ENCODE data around the gene KIAA1210.

KIAA1210 gene

DNA sequence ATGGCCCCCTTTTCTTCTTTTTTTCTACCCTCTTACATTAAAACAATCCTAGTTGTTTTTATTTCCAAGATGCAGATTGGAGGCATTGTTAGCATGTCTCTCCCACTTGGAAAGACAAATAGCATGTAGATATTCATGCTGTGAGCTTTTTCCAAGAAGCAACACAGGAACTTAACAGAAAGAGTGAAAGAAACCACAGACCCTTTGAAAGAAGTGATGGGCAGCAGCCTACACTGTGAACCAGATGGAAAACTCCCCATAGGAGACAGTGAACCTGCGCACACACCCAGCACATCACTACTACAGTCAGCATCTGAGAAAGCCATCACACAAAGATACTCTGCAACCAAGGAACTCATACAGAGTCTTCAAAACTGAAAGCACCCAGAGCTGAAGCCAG is 37.0 kb downstream of the KIAA1210 start:
- no peak for DNase-seq

DNA sequence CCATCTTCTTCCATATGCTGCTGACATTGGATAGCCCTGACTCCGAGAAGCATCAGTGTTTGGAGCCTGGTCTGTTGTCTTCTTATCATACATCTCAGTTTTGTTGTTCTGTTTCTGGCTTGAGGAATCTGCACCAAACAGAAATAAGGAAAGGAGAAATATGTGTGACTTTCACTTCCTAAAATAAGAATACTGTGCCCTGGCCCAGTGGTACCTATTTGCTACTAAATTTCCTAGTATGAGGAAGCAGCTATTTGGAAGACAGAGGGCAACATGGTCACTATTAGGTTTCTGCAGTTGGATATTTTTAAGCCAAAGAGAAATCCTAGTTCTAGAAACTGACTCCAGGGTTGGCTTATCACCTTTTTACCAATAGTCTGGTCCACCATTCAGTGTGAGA is 38.0 kb downstream of the KIAA1210 start:
- no peak for DNase-seq

DNA sequence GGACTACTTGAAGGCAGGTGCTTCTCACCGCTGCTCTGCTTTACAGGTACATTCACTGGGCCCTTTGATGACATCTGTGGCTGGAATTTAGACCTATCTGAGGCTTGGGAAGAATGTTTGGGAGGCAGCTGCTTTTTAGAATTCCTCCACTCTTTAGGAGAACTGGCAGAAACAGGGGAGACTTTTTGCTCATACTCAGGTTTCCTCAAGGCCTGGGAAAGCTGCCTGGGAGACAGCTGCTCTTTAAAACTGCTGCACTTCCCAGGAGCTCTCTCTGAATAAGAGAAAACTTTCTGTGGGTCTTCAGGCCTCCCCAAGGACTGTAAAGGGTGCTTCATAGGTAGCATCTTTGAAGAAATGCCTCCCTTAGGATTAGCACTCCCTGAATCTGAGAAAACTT is 40.5 kb downstream of the KIAA1210 start:
- peak; percentile 15 for DNase-seq

DNA sequence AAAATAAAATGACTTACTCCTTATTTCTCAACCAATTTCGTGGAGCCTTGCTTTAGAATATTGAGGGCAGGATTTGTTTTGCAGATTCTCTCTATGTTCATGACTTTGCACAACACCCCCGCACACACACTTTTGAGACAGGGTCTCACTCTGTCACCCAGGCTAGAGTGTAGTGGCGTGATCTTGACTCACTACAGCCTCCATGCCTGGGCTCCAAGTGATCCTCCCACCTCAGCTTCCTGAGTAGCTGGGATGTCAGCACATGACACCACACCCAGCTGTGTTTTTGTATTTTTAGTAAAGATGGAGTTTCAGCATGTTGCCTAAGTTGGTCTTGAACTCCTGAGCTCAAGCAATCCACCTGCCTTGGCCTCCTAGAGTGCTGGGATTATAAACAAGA is 42.8 kb downstream of the KIAA1210 start:
- no peak for DNase-seq

DNA sequence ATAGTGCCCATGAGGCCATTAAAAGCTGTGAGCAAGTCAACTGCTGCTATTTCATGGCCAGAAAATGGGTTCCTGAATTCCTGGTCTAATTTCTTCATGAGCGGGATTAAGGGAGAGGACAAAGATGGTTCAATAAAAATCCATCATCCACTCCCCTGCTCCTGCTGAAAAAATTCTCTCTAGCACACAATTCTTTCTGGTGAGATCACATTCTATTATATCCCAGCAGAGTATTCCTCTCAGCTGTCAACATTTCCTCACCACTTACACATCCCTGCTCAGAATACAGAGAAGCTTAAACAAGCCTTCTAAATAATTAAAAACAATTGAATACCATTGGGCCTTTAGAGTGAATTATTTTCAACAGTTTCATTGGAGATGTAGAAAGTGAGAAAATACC is 45.3 kb downstream of the KIAA1210 start:
- DNase-seq, result no peak

DNA sequence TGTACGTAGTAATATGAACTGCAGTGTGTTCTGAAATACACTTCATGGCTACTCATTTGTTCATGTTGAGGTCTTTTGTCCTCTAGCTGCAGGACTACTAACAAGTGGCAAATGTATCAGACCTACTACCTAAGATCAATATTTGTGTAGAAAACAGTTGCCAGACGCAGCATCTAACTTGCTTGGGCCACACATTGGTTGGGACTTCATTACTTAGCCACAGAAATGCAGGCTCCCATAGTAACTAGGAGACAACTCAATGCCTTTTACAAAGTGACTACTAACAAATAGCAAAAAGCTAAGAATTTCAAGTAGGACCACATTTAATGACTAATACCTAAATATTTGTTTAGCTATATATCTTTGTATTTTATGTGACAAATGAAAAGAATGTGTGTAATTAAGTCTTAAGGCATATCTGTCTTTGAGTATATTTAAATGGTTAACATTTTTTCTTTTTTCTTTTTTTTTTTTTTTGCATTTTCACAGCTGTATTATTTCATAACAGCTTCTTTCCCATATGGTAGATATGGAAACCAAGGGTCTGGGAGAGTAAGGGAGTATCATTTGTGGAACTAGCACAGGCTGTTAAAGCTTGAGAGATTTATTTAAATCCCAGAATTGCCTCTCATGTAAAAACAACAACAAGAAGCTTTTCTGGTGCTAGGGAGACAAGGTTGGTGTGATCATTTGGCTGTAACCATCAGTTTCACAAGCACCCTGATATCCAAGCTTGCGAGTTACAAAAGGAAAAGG is 52.2 kb downstream of the KIAA1210 start:
- DNase-seq, result no peak

DNA sequence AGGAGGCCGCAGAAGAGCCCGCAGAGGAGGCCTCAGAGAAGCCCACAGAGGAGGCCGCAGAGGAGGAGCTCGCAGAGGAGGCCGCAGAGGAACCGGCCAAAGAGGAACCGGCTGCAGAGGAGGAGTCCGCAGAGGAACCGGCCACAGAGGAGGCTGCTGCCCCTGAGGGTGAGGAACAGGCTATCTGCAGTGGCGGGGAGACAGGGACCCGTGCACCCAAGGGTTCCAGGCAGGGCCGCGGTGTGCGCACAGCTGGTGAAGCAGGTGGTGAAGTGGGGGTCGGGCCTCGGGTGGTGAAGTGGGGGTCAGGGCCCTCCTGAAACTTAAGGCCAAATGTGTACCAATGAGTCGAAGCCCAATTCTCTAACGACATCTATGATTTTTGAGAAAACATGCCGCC is 53.7 kb downstream of the KIAA1210 start:
- no peak for DNase-seq

DNA sequence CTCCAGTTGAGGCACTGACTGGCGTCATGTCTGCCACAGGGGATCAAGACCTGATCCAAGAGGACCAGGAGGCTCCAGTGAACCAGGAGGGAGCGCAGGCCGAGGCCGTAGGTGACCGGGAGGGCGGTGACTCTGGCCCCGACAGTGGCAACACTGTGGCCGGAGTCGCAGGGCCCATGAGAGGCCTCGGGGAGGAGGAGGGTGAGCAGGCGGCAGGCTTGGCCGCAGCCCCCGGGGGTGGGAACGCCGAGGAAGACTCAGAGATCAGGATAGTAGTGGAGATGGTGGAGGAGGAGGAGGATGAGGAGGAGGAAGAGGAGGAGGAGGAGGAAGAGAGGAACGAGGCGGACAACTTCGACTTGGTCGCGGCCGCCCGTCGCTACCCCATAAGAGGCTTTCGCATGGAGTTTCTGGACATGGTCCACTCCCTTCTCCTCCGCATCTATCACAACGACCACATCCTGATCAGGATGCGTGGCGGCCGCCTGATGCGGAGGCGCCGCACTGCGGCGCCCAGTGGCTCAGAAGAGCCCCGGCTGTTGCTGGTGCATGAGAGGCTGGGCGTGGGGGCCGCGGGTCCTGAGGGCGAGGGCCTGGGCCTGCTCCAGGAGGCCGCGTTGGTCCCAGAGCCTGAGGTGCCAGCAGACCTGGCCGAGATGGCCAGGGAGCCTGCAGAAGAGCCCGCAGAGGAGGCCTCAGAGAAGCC is 54.3 kb downstream of the KIAA1210 start:
- no peak for DNase-seq

DNA sequence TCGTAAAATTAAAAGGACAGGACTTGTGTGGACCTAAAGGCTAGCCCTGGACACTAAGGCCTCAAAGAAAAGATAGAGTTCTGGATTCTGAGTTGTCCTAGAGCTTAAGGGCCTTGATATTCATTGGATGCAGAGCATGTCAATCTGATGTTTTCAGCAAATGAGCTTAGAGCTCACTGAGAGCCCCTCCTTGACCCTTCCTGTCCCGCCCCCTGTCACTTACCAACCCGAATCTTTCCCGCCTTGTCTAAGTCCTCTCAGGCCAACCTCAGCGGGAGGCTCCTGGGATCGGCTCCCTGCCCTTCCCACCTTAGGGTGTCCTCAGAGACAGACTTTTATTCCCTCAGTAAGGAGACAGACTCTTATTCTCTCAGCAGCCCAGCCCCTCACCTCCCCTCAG is 54.9 kb downstream of the KIAA1210 start, which contains the start of gene CT47C1:
Gene CT47C1 (plus strand): TSS at position 250 of the 400 bp plus-strand sequence. CDS start 233 bp downstream, outside the sequence.
- no peak for DNase-seq

DNA sequence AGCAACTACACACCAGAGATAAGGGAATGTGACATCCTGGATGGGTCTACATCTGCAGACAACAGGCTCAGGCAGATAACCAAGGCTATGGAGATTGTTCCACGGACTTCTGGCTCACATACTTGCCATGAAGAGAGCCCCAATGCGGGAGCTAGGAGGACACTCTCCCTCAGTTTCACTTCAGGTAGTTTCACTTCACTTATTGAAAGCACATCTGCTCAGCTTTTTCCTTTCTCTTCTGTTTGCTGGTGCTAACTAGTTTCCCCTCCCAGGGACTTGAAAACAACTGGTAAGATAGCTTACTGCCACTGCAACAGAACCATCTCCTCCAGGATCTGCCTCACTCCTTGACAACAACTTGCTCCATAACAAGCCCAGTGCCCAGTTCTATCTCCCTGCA is 56.2 kb downstream of the KIAA1210 start:
- DNase-seq, result no peak

DNA sequence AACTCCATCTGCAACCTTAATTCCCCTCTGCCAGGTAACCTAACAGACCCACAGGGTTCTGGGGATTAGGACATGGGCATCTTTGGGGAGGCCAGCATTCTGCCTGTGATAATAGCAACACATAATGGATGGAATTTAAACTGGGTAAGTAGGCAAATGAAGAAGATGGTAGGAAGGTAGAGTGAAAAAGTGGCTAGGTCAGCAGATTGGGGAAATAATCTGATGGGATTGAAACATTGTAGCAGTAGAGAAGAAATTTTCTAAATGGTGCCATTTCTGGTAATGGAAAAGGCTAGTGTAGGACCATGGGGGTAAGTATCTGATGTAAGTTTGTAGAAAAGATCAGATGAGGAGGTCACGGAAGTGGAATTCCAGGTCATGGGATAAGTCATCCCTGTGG is 57.9 kb downstream of the KIAA1210 start:
- no peak for DNase-seq

DNA sequence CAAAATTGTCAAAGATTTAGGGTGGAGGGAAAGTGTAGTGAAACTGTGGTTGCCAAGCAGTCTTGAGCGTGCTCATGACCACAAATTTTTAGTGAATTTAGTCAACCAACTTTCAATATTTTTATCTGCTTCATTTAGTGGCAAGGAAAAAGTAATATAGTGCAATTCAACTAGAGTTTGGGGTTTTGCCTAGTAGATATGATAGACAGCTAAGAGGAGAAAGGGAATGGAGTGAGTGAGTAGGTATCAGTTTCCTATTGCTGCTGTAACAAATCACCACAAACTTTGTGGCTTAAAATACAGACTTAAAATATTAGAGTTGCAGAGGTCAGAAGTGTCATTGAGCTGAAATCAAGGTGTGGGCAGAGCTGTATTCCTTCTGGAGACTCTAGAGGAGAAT is 58.5 kb downstream of the KIAA1210 start:
- no peak for DNase-seq

DNA sequence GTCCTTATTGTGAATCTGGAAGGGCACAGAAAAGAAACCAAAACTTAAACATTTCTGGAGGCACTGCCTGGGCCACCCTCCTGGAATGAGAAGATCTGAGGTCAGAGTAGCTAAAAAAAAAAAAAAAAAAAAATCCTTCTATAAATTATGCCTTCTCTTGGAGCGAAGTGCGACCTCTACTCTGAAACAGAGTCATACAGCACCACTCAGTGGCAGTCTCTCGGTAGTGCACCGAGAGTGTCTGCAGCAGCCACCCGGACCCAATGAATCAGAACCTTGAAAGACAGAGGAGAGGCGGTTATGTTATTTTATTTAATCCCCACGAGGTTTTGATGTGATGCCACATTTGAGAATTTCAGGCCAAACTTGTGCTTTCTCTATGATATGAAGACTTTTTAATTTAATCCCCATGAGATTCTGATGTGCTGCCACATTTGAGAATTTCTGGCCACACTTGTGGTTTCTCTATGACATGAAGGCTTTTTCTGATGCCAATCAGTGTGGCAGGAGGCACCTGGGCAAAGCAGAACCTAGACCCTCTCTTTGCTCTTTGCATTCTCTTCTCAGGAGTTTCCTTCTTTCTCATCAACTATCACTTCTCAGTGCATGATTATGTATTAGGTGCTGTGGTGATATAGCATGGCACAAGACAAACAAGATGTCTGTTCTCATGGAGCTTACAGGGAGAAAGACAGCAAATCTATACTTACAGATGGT is 60.4 kb downstream of the KIAA1210 start:
- peak; percentile 2 for DNase-seq

DNA sequence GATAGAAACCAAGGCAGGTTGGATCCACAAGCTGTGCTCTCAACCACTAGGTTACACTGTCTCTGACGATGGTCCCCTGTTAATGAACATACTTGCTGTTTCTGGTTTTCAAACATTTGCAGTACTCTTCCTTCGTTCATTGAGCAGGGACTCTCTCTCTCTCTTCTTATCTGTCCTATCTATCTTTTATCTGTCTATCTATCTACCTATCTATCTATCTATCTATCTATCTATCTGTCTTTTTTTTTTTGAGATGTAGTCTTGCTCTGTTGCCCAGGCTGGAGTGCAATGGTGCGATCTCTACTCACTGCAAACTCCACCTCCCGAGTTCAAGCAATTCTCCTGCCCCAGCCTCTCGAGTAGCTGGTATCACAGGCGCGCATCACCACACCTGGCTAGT is 64.2 kb downstream of the KIAA1210 start:
- no peak for DNase-seq

DNA sequence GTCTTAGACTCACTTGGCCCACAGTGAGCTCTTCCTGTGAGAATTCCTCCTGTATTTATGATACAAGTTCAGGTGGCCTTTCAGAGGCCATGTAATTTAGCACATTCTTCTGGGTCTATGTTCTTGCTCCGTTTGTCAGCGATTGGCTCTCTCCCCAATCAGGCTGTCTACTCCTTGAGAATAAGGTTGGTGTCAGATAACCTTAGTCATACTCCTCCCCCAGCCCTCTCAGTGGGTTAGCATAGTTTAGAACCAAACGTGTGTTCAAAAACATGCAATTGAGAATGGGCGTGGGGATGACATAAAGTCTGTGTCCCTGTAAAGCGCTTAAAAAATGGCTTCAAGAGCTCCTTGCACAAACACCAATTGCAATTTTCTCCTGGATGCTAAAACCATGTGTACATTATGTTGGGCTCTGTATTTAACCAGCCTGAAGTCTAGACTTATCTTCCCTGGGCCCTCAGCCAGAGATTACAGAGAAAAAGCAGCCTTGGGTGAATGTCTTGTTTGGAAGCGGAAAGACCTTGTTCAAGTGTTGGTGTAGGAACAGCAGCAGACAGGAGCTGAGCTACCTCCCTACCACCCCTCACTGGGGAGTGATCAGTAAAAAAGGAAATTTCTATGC is 64.8 kb downstream of the KIAA1210 start:
- DNase-seq, result no peak

DNA sequence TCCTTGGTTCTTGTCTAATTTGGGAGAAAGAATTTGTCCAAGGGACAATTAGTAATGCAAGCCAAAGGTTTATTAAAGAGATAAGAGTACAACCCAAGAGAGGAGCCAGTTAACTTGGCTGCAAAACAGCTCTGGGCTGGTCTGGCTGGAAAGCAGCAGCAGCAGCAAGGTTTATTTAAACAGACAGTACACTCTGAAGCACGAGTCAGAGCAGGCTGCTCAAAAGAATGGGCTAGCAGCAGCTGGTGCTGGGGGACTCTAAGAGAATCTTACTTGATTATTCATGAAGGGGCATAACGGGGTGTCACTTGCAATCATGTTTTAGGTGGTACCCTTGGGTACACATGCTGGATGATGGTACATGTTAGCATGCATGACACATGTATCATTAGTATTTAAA is 71.9 kb downstream of the KIAA1210 start:
- no peak for DNase-seq

DNA sequence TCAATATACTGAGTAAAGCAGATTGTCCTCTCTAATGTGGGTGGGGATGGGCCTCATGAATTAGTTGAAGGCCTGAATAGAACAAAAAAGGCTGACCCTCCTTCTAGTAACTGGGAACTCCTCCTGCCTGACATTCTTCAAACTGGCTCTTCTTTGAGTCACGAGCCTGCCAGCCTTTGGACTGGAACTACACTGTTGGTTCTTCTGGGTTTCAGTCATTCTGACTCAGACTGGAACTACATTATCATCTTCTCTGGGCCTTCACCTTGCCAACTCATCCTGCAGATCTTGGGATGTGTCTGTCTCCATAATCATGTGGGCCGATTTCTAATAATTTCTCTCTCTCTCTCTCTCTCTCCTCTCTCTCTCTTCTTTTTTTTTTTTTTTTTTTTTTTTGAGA is 81.7 kb downstream of the KIAA1210 start:
- no peak for DNase-seq

DNA sequence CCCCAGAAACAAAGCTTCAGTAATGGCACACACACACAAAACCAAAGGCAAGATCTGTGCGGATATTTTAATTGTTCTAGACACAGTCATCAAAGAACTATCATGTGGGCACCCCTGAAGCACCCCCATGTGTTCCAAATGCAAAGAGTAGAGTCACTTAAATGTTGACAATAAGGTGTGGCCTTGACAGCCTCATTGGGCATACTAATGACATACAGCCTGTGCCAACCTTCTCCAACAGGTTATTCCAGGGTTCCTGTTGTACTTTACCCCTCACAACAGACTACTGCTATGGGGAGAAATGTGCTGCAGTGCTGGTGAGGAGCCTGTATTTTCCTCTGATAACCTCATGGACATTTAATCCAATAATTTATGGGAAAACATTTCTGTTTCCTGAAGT is 84.6 kb downstream of the KIAA1210 start:
- no peak for DNase-seq

DNA sequence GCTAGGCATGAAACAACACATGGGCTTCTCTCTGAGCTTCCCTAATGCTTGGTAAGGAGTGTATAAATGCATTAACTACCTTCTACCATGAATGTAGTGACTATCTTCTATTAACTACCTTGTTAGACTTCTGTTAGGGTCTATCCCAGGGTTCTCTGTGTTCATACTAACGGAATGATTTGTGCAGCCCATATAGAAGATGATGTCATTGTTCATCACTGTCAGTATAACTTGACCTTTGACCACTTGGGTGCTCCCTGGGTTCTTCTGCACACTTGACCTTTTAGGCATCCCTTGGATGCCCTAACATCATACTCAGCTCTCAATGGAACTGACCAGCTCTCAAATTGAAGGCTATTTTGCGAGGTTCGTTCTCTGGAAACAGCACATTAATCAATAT is 85.6 kb downstream of the KIAA1210 start:
- DNase-seq, result no peak

DNA sequence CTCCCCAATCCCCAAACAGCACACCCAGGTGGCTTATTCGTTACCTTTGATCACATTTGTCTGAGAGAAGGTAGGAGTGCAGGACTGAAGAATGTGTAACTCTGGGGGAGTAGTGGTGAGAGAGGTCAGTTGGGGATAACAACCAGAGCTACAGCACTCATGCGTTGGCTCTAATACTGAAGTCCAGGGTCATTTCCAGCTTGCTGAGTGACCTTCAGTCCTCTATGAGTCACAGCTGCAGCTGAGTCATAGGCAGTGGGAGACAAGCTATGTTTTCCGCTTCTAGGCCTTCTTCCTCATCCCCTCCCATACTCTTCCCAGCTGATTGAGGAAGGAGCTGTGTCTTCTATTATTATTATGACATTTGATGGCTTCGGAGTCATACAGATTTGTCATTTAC is 86.4 kb downstream of the KIAA1210 start:
- DNase-seq, result no peak

DNA sequence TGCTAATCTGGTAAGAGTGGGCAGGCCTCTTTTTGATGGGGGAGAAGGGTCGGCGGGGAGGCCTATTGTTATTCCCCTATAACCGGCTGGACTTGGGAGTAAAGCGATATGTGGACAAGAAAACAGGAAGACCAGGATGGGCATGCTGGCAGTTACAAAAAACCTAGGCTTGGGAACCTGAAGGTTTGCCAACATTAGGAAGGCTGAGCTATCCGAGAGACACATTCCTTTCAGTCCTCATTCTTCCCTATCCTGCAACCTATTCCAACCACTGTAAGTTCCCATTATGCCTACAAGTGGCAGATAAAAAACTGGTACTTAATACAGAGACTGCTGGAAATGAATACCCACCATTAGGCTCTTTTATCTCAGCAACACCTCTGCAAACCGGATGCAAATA is 87.2 kb downstream of the KIAA1210 start:
- DNase-seq, result no peak

DNA sequence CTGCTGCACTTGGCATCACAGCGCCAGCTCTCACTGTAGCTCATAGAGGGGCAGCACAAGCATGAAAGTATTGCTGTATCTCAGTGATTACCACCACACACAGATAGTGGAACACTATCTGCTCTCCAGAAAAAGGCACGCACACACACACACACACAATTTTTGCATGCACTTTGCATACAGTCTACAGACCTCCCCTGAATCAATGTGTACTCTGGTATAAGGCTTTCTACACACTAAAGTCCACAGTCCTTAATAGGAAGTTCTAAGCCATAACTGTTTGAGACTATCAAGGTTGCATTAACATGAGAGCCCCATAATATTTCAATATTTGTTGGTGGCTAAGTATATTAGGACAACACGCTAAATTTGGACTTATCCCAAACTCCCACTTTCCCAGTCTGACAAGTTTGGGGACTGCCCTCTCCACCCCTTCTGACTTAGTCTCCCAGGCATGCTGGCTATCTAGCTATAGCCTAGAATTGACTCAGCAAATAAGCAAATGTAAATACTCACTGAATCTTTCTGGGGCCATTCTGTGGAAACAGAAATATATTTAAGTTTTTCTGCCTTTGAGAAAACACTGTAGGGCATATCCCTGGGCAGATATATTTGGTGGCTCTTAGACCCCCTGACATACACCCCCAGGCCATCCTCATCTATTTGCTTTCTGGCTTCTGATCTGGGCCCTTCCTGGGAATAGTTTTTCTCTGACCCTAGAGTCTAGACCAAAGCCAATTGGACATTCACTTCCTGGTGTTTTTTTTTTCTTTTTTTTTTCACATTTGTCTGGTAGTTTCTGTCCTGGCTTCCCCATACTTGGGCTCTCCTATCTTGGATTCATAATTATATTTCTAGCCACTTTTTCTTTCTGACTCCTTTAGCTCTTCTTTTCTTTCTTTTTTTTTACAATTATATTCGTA is 91.2 kb downstream of the KIAA1210 start:
- DNase-seq, result no peak

All from NCI-H510A treated with DMSO at 0.1 percent for 48 hours (cell line).